NCI-H1694 treated with DMSO at 0.1 percent for 48 hours (cell line): ENCODE measurements around the gene TRIM62.
A peak's percentile ranks its signal among the peaks of the same experiment; 100 is the strongest.
"Not testable (repeated sequence)": the region's sequence is repeated elsewhere in the genome, so short reads cannot be mapped to it uniquely, and the experiment has no call there.

Experiments used
- DNase-seq: peaks from one replicate; lab custom pipeline; 2025; lab: John Stamatoyannopoulos, UW

The TRIM62 gene

GRCh38 chr1:33133478-33134105 is 48.3 kb downstream of the TRIM62 start:
- peak; percentile 48 for DNase-seq

DNA sequence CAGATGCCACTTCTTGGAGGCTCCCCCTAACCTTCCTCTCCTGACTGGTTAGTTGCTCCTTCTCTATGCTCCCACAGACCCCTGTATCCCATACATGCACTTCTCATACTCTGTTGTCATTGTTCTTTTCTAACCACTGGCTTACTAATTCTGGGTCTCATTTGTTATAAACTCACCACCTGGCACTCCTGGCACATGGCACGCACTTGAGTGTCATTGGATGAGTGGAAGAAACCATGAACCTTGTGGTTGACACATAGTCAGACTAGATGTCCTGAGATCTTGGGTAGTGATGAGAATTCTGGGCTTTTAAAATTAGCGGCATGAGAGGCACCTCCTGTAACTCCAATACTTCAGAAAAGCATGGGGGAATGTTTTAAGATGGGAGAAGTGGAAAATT is 49.3 kb downstream of the TRIM62 start:
- no peak for DNase-seq

GRCh38 chr1:33131191-33131590 is 50.7 kb downstream of the TRIM62 start:
- DNase-seq: no peak

DNA sequence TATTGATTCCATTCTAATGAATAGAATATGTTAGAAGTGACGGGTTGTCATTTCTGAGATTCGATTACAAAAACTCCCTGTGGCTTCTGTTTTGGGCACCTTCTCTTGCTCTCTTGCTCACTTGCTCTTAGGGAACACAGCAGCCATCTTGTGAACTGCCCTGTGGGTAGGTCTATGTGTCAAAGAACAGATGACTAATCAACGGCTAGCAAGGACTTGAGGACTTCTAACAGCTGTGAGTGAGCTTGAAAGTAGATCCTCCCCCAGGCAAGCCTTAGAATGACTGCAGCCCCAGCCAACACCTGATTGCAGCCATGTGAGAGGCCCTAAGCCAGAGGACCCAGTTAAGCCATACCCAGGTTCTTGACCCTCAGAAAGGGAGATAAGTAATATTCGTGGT is 51.5 kb downstream of the TRIM62 start:
- no peak for DNase-seq

GRCh38 chr1:33128781-33129180 is 53.1 kb downstream of the TRIM62 start:
- DNase-seq: no peak

DNA sequence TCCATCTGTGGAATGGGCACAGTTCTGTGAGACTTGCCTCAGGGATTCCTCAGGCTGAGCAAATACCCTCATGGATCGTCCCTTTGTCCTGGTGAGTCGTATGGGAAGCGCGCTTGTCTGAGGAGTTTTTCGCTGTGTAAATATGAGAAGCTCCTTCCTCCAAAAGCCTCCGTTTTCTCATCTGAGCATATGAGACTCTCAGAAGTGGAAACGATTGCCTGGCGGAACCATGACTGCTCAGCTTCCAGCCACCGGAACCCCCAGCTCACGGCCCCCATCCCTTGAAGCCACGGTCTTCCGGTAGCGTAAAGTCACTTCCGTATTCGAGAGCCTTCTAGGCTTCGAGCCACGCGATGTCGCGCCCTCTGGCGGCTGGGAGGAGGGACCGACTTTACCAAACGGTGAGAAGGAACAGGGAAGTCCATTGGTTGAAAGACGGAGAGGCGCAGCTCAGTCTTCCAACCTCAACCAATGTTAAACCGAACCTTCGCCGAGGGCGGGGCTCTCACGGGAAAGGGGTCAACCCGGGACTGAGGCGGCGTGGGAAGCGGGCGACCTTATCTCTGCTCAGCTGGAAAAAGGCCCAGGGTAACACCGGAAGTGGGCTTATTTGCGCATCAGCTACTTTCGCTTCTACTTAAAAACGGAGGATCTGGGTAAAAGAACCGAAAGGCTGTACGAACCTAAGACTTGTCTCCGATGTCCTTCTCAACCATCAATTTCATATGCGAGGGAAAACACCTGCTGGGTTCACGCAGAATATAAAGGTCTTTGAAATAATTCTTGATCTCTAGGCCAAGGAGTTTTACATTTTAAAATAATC is 54.6 kb downstream of the TRIM62 start:
- peak; percentile 98 for DNase-seq

DNA sequence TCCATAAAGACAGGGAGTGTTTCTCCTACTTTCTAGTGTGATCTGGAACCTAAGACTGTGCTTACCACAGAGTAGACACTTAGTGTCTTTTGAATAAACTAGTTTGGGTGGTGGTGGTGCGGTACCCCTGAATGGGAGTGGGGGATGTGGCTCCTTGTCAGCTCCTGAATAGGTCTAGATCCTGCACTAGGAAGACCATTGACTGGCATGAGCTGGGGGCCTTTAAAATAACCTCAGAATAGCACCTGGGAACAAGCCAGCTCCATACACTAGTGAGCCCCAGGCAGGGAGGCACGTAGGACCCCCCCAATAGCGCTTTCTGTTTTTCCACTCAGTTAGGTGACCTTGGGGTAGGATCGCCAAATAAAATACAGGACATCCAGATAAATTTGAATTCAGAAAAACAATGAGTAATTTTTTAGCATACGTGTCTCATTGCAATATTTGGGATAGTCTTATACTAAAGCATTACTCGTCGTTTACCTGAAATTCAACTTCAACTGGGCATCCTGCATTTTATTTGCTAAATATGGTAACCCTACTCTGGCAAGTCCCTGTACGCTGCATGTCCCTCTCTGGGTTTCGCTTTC is 55.3 kb downstream of the TRIM62 start:
- no peak for DNase-seq

- DNase-seq: not testable (repeated sequence)
Measured at GRCh38 chr1:33124647-33125046, 57.2 kb downstream of the TRIM62 start.

GRCh38 chr1:33123266-33123665 is 58.6 kb downstream of the TRIM62 start:
- no peak for DNase-seq

GRCh38 chr1:33122483-33123178 is 59.2 kb downstream of the TRIM62 start:
- no peak for DNase-seq

DNA sequence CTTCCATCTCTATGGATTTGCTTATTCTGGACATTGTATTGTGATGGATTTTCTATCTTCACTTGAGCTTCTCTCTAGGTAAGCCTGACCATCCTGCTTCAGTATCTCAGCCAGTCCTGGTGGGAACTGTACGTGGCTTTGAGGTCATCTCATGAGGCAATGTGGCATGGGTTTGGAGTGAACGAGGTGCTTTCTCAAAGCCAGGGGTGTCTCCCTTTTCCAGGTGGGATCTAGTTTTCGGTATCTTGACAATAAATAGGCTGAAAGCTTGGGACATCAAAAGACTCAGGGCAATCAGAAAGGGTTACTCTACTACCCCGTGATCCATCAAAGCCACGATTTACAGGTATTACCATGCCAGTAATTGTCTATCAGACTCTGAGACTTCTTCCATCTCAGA is 60.1 kb downstream of the TRIM62 start:
- no peak for DNase-seq

DNA sequence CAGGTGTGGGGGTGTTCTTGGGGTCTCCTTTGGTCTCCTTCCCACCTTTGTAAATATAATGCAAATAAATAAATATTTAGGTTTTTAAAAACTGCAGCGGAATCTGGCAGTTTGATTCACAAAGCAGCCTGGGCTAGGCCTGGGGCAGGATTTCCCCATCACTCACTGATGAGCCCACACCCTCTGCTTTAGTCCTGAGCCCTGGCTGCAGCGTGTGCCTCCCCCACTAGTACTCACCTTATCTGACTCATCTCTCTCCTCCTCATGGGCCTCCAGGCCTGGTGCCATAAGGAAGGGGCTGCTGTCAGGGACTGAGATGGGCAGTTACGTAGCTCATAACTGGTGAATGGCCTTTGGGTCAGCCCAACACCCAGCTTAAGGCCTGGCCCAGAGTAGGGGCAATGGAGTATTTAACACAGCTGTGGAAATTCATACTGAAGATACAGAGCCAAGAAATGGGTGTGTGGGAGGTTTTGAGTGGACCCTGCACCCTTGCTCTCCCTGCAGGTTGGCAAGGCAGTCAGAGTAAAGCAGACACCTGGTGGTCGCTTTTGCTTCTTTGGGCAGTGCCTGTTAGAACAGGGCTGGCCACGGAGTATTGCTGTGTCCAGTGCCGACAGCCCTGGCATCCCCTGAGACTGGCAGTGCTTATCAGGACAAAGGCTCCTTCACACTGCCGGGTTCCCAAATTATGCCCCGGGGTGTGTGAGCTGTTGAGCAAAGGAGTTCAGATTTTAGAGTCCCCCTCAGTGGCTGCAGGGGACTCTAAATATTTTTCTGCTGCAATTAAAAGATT is 61.2 kb downstream of the TRIM62 start:
- DNase-seq: no peak

GRCh38 chr1:33119532-33120217 is 62.2 kb downstream of the TRIM62 start:
- no peak for DNase-seq

DNA sequence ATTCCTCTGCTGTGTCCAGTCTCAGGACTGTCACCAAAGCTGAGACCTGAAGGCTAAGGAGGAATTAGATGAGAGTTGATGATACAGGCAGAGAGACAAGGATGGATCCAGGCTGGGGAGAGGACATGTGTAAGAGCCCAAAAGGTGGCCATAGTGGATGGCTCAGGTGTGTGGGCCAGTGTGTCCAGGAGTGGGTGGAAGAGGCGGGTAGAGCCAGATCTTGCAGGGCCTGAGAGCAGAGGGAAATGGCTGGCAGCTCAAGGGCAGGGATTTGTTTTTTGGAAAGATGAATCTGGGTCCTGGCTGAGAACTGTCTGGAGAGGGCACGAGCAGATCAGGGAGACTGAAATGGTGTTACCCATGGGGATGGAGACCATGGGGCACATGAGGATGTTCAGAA is 62.8 kb downstream of the TRIM62 start:
- no peak for DNase-seq

DNA sequence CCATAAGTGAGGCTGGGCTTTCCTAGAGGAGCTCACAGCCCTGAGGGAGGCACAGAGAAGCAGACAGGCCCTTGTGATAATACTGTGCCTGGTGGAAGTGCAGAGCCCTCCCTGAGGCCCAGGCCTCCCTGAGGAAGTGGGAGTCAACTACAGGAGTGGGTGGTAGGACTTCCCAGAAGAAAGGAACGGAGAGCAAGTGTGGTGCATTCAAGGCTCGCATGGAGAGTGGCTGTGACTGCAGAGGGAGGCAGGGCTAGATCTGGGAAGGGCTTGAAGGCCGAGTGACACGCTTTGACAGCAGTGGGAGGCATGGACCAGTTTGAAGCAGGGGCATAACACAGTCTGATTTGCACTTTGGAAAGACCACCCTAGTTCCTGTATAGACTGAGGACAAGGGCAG is 63.6 kb downstream of the TRIM62 start:
- no peak for DNase-seq

- no peak for DNase-seq
Measured at GRCh38 chr1:33117440-33118085, 64.3 kb downstream of the TRIM62 start.

DNA sequence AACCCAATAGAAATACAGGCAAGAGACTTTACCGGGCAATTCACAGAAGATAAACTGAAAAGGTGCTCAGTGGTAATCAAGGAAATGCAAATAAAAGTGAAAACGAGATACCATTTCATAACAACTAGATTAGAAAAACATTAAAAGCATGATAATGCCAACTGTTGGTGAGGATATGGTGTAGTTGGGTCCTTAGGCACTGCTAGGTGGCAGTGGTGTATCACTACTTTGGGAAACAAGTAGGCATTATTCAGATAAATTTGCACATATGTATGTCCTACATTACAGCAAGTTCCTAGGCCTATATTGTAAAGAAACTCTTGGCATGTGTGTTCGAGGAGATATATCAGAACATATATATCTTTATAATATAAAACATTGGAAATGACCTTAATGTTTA is 69.9 kb downstream of the TRIM62 start:
- peak; percentile 26 for DNase-seq

GRCh38 chr1:33110477-33110876 is 71.4 kb downstream of the TRIM62 start:
- DNase-seq: no peak

DNA sequence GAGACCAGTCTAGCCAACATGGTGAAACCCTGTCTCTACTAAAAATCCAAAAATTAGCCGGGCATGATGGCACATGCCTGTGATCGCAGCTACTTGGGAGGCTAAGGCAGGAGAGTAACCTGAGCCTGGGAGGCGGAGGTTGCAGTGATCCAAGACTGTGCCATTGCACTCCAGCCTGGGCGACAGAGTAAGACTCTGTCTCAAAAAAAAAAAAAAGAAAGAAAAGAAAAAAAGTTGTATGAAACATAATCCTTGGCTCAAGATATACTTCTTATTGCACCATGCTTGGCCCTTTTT is 81.8 kb downstream of the TRIM62 start:
- not testable (repeated sequence) for DNase-seq

DNA sequence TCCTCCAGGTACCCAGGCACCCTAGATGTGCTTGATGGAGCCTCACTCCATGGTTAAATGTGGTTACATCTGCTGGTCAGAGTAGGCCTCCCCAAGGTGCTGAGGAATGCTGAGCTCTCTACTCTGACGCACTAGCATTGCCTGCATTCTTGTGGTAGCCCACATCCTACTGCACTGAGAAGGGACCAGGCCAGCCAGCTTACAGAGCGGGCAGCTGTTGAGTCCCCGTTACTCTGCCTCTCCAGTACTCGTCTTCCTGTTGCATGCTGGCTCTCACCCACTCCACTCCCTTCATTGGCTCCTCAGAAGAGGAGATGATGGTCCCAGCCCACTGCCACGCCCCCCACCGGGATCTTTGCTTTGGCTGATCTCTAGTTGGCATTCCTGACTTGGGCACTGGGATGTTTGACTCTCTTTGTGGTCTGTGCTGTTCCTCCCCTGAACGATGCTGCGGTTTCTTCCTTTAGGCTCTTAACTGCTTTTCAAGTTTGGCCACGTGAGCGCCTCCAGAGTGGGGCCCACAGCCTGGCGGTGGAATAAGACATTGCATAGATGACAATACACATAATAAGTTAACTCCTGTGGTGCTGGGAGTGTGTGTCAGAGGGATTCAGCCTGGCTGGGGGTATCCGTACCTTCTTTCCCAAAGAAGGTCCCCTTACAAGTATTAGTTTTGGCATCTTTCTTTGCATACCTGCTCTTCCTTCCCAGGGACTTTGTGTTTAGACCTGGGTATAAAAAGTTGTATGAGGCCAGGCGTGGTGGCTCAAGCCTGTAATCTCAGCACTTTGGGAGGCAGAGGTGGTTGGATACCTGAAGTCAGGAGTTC is 82.3 kb downstream of the TRIM62 start:
- no peak for DNase-seq
